CD14-positive monocyte (primary cell): Measurements from ENCODE around the gene HSPG2. TPM values are rescaled to one million over a fixed set of nuclear protein-coding genes. Genes with fewer than 3 reads are reported as not detected.

Source experiments
- DNase-seq, 3 donors: peaks; one replicate each; pipeline ENCODE4 v3.0.0-alpha.2; 2011 to 2022
- H2AFZ ChIP-seq: 2 replicates; pipeline ENCODE4 v1.6.0; 2012; ENCODE audit warnings: mild to moderate bottlenecking, low read depth, low read length, inconsistent platforms; ENCODE audit not compliant: insufficient read depth, poor library complexity, severe bottlenecking
- H3K27ac ChIP-seq, 2 donors: 1 replicate in 1 of 2; 2 replicates in 1 of 2; pipeline ENCODE4 v1.5.1; 2012 to 2013; ENCODE audit warnings: low read length in 2 of 2, control low read depth in 1 of 2, inconsistent platforms in 1 of 2, low read depth in 1 of 2, mild to moderate bottlenecking in 1 of 2
- H3K27me3 ChIP-seq, 2 donors: one replicate each; pipeline versions ENCODE4 v1.6.0 to v1.6.1; 2011 to 2013; ENCODE audit warnings: low read length in 2 of 2; ENCODE audit not compliant: control insufficient read depth in 2 of 2, insufficient read depth in 2 of 2
- H3K36me3 ChIP-seq, 2 donors: replicated peaks in 1 of 2; 1 replicate in 1 of 2; 2 replicates in 1 of 2; pipeline versions ENCODE4 v1.5.1 to v1.6.1; 2012 to 2013; ENCODE audit warnings: low read length in 2 of 2, control low read depth in 1 of 2, inconsistent platforms in 1 of 2, mild to moderate bottlenecking in 1 of 2; ENCODE audit not compliant: insufficient read depth in 2 of 2, control insufficient read depth in 1 of 2
- H3K4me1 ChIP-seq, 2 donors: 1 replicate in 1 of 2; 2 replicates in 1 of 2; pipeline versions ENCODE4 v1.5.1 to v1.6.1; 2012 to 2013; ENCODE audit warnings: low read length in 2 of 2, control low read depth in 1 of 2, inconsistent platforms in 1 of 2, mild to moderate bottlenecking in 1 of 2, moderate library complexity in 1 of 2; ENCODE audit not compliant: insufficient read depth in 2 of 2, control insufficient read depth in 1 of 2
- H3K4me2 ChIP-seq: replicated peaks from 2 replicates; pipeline ENCODE3; 2012; ENCODE audit warnings: low read length, moderate library complexity, mild to moderate bottlenecking; ENCODE audit not compliant: poor library complexity, severe bottlenecking; ENCODE audit errors: extremely low read depth
- H3K4me3 ChIP-seq, 3 experiments: fragments of 200-600 bp in 1 of 3; sonication (generic) in 1 of 3; replicated peaks in 1 of 3; 1 replicate in 2 of 3; 2 replicates in 1 of 3; pipeline ENCODE4 v1.5.1; 2011 to 2013; ENCODE audit warnings: low read length in 3 of 3, mild to moderate bottlenecking in 3 of 3, control low read depth in 2 of 3, low read depth in 2 of 3, inconsistent platforms in 1 of 3, moderate library complexity in 1 of 3
- H3K79me2 ChIP-seq: 2 replicates; pipeline ENCODE4 v1.6.0; 2012; ENCODE audit warnings: mild to moderate bottlenecking, control low read depth, inconsistent platforms, low read length, moderate library complexity; ENCODE audit not compliant: insufficient read depth
- H3K9ac ChIP-seq: 2 replicates; pipeline ENCODE4 v1.6.0; 2017; ENCODE audit warnings: low read length, mild to moderate bottlenecking; ENCODE audit not compliant: insufficient read depth, poor library complexity, severe bottlenecking
- H3K9me3 ChIP-seq, 2 donors: replicated peaks in 1 of 2; 1 replicate in 1 of 2; 2 replicates in 1 of 2; pipeline versions ENCODE4 v1.5.1 to v1.6.1; 2012 to 2013; ENCODE audit warnings: low read length in 2 of 2, control low read depth in 1 of 2; ENCODE audit not compliant: control insufficient read depth in 1 of 2, insufficient read depth in 1 of 2
- H4K20me1 ChIP-seq: 2 replicates; pipeline ENCODE4 v1.6.0; 2012; ENCODE audit warnings: mild to moderate bottlenecking, low read length, control low read depth, moderate library complexity; ENCODE audit not compliant: insufficient read depth
- H3K27ac Mint-ChIP-seq, 7 donors: one replicate each; pipeline ENCODE4 v1.8.0; 2020; ENCODE audit warnings: mild to moderate bottlenecking in 7 of 7, mixed read lengths in 7 of 7, moderate library complexity in 6 of 7, inconsistent platforms in 2 of 7
- H3K27me3 Mint-ChIP-seq, 3 donors: one replicate each; pipeline ENCODE4 v1.8.0; 2021 to 2022; ENCODE audit warnings: low read depth in 3 of 3, mild to moderate bottlenecking in 3 of 3, mixed read lengths in 3 of 3, moderate library complexity in 3 of 3, inconsistent platforms in 1 of 3
- H3K36me3 Mint-ChIP-seq, 2 donors: one replicate each; pipeline ENCODE4 v1.8.0; 2020; ENCODE audit warnings: mixed read lengths in 2 of 2, inconsistent platforms in 1 of 2, mild to moderate bottlenecking in 1 of 2
- H3K4me1 Mint-ChIP-seq: one replicate; pipeline ENCODE4 v1.8.0; 2020; ENCODE audit warnings: mild to moderate bottlenecking, mixed read lengths
- H3K4me3 Mint-ChIP-seq, 2 donors: one replicate each; pipeline ENCODE4 v1.8.0; 2020; ENCODE audit warnings: mild to moderate bottlenecking in 2 of 2, mixed read lengths in 2 of 2, moderate library complexity in 1 of 2
- H3K9me3 Mint-ChIP-seq, 7 donors: one replicate each; pipeline ENCODE4 v1.8.0; 2020 to 2022; ENCODE audit warnings: mixed read lengths in 7 of 7, mild to moderate bottlenecking in 6 of 7, moderate library complexity in 6 of 7, inconsistent platforms in 2 of 7
- WGBS: methylation state at CpG from one replicate; pipeline ENCODE4 v1.1.5; 2013; ENCODE audit warnings: missing lambda C conversion rate; ENCODE audit not compliant: insufficient coverage; 5-methylcytosine and 5-hydroxymethylcytosine counted together
- intact Hi-C, 2 donors: fragments of 100-400 bp; cut with micrococcal nuclease; formaldehyde crosslinking; loops; one replicate each; pipeline versions ENCODE4 v1.15.0 to v1.15.1; 2023
- polyA plus RNA-seq, 3 donors: library from polyadenylated mRNA; depleted of rRNA in 1 of 3; unstranded in 2 of 3; stranded (reverse) in 1 of 3; fragments of 300-500 nt in 2 of 3; fragments of >200 nt in 1 of 3; fragmentation: Illumina TruSeq in 2 of 3; gene quantifications; 1 replicate in 2 of 3; 2 replicates in 1 of 3; pipeline ENCODE4 v1.2.3, GENCODE V29; 2012 to 2021
- TF ChIP-seq, protein P1 (sequence below): fragments of 200-600 bp; IDR thresholded peaks from one replicate; pipeline ENCODE4 v1.8.0; 2022; ENCODE audit warnings: antibody characterized with exemption, mild to moderate bottlenecking

Gene HSPG2
- polyA plus RNA-seq, 3 donors = 0.44 TPM; not detected in 2

DNA sequence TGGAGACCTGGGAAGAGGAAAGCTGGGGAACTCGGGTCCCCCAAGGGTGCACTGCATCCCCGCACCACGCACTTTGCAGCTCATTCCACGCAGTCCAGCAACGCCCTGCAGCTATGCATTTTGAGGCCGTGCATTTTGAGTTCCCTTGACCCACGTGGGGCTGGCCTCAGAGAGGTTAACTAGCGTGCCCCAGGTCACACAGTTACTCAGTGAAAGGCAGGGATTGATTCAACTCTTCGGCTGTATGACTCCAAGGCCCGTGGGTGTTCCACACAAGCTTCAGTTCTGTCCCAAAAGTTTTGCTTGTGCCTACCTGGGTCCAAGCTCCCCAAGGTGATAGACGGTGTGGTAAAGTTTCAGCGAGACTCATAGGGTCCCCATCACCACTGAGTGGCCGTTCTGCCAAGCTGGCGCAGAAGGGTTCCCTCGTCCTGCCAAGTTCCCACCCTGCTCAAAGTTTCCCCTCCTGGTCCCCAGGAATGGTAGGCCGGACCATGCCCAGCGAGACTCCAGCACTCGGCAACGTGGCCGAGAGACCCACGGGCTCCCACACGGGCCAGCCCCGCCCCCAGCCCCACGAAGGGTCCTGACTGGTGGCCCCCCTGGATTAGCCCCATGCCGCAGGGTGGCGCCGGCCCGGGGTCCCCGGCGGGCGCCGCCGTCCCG is 611 bp downstream of the HSPG2 start:
- Mint-ChIP-seq H3K27ac (no peak overlapping the region), H3K36me3 (peaks cover 0 to 3% of the 10 kb centered on the region in 2 donors), H3K9me3 (peaks cover 0 to 2% (median 0%) of the 10 kb centered on the region in 7 donors), H3K4me3 (peak overlapping the region; percentile 77 to 82), H3K4me1 (peaks cover 34% of the 10 kb centered on the region), H3K27me3 (peaks cover 13 to 24% (median 16%) of the 10 kb centered on the region in 3 donors)
- Histone ChIP-seq H3K9me3 (no peaks in the 10 kb centered on the region), H3K27me3 (peaks cover 4 to 9% of the 10 kb centered on the region in 2 donors), H3K79me2 (no peaks in the 10 kb centered on the region), H3K9ac (peak overlapping the region; percentile 36), H3K4me3 (peak overlapping the region; percentile 15 to 74 (median 34)), H2AFZ (peak overlapping the region; percentile 77), H3K36me3 (no peaks in the 10 kb centered on the region), H3K4me2 (peak overlapping the region; percentile 85), H3K27ac (no peak overlapping the region), H3K4me1 (peaks cover 23 to 36% of the 10 kb centered on the region in 2 donors), H4K20me1 (no peaks in the 10 kb centered on the region)
- TF ChIP-seq, protein P1, sequence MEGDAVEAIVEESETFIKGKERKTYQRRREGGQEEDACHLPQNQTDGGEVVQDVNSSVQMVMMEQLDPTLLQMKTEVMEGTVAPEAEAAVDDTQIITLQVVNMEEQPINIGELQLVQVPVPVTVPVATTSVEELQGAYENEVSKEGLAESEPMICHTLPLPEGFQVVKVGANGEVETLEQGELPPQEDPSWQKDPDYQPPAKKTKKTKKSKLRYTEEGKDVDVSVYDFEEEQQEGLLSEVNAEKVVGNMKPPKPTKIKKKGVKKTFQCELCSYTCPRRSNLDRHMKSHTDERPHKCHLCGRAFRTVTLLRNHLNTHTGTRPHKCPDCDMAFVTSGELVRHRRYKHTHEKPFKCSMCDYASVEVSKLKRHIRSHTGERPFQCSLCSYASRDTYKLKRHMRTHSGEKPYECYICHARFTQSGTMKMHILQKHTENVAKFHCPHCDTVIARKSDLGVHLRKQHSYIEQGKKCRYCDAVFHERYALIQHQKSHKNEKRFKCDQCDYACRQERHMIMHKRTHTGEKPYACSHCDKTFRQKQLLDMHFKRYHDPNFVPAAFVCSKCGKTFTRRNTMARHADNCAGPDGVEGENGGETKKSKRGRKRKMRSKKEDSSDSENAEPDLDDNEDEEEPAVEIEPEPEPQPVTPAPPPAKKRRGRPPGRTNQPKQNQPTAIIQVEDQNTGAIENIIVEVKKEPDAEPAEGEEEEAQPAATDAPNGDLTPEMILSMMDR = no peak
- no peak for DNase-seq
- intact Hi-C loops = loop anchor here (5.0 to 10.0 kb wide), 2 partner anchors 119 to 122 kb away; partner anchors contain the start of gene LDLRAD2 (in 1 of the 2)
- 20% methylated on average over 33 of the region's 34 CpGs for WGBS

GRCh38 chr1:21935891-21936365 is 1.2 kb downstream of the HSPG2 start:
- Histone ChIP-seq H3K27ac (no peak overlapping the region), H3K9me3 (no peaks in the 10 kb centered on the region), H2AFZ (peak overlapping the region; percentile 77), H3K9ac (no peak overlapping the region), H3K4me2 (peak overlapping the region; percentile 85), H3K27me3 (peaks cover 4 to 9% of the 10 kb centered on the region in 2 donors), H3K79me2 (no peaks in the 10 kb centered on the region), H3K4me1 (peaks cover 23 to 36% of the 10 kb centered on the region in 2 donors), H4K20me1 (no peaks in the 10 kb centered on the region), H3K36me3 (no peaks in the 10 kb centered on the region), H3K4me3 (no peak overlapping the region)
- H3K4me1 Mint-ChIP-seq = peaks cover 34% of the 10 kb centered on the region
- peak overlapping the region in 1 of 2 donors; percentile 77 for H3K4me3 Mint-ChIP-seq
- WGBS = 46% methylated on average over 4 of the region's 8 CpGs
- H3K9me3 Mint-ChIP-seq = peaks cover 0 to 2% (median 0%) of the 10 kb centered on the region in 7 donors
- TF ChIP-seq, protein P1 = no peak
- H3K36me3 Mint-ChIP-seq = peaks cover 0 to 3% of the 10 kb centered on the region in 2 donors
- peaks cover 13 to 24% (median 16%) of the 10 kb centered on the region in 3 donors for H3K27me3 Mint-ChIP-seq
- no peak for DNase-seq
- H3K27ac Mint-ChIP-seq = no peak overlapping the region
- intact Hi-C loops = loop anchor here (5.0 to 10.0 kb wide), 2 partner anchors 119 to 121 kb away; partner anchors contain the start of gene LDLRAD2 (in 1 of the 2)
